HepG2 (cell line): ENCODE results near the gene DHRS13. TPM values are rescaled to one million over a fixed set of nuclear protein-coding genes. Genes with fewer than 3 reads are reported as not detected.

Experiments
- ARHGAP35 ChIP-seq: sonication (generic); formaldehyde crosslinking; IDR thresholded peaks from 2 replicates; pipeline ENCODE4 v1.9.0; 2022; ENCODE audit warnings: mild to moderate bottlenecking, inconsistent platforms, moderate library complexity, missing genetic modification reagents, borderline replicate concordance
- GABPA ChIP-seq, 2 experiments: IDR thresholded peaks; 2 replicates each; pipeline ENCODE4 v1.6.1; 2011 to 2016; ENCODE audit warnings: low read depth in 2 of 2, low read length in 1 of 2, missing biosample characterization in 1 of 2, missing genetic modification characterization in 1 of 2
- GPN1 ChIP-seq: sonication (generic); formaldehyde crosslinking; IDR thresholded peaks from 2 replicates; pipeline ENCODE4 v1.5.1; 2020; ENCODE audit warnings: missing genetic modification reagents, borderline replicate concordance
- HNRNPK ChIP-seq: fragments of 200-400 bp; formaldehyde crosslinking; IDR thresholded peaks from 2 replicates; pipeline ENCODE4 v1.6.1; 2018; ENCODE audit warnings: low read length, low read depth, moderate library complexity, mild to moderate bottlenecking; ENCODE audit not compliant: poor library complexity, severe bottlenecking
- MLX ChIP-seq: IDR thresholded peaks from 2 replicates; pipeline ENCODE4 v1.6.1; 2016
- RBM22 ChIP-seq: fragments of 200-400 bp; formaldehyde crosslinking; optimal IDR thresholded peaks from 2 replicates; pipeline ENCODE3; 2017; ENCODE audit warnings: mild to moderate bottlenecking, low read length, moderate library complexity
- SNAPC5 ChIP-seq: sonication (generic); formaldehyde crosslinking; IDR thresholded peaks from 2 replicates; pipeline ENCODE4 v1.8.1; 2023; ENCODE audit warnings: mild to moderate bottlenecking, missing genetic modification reagents, borderline replicate concordance
- TBX3 ChIP-seq: fragments of 450-650 bp; IDR thresholded peaks from 2 replicates; pipeline ENCODE4 v1.6.1; 2017; ENCODE audit warnings: antibody characterized with exemption, mild to moderate bottlenecking, inconsistent platforms, borderline replicate concordance
- TCF12 ChIP-seq, 2 experiments: fragments of 450-650 bp in 1 of 2; sonication (generic) in 1 of 2; formaldehyde crosslinking in 1 of 2; IDR thresholded peaks; 2 replicates each; pipeline versions ENCODE4 v1.6.1 to v1.8.0; 2017 to 2022; ENCODE audit warnings: antibody characterized with exemption in 1 of 2, mild to moderate bottlenecking in 1 of 2, missing genetic modification reagents in 1 of 2, moderate library complexity in 1 of 2
- ZHX2 ChIP-seq, 2 experiments: sonication (generic) in 1 of 2; formaldehyde crosslinking in 1 of 2; IDR thresholded peaks; 2 replicates each; pipeline versions ENCODE4 v1.6.1 to v1.9.0; 2014 to 2022; ENCODE audit warnings: antibody characterized with exemption in 1 of 2, borderline replicate concordance in 1 of 2, inconsistent platforms in 1 of 2, low read depth in 1 of 2, missing genetic modification reagents in 1 of 2
- ZNF724P ChIP-seq: sonication (generic); formaldehyde crosslinking; IDR thresholded peaks from 2 replicates; pipeline ENCODE4 v1.8.0; 2022; ENCODE audit warnings: missing genetic modification reagents, borderline replicate concordance
- ZNF766 ChIP-seq: sonication (generic); formaldehyde crosslinking; IDR thresholded peaks from 2 replicates; pipeline ENCODE4 v1.5.0; 2020; ENCODE audit warnings: missing genetic modification reagents, borderline replicate concordance
- polyA plus RNA-seq, 8 experiments: library from polyadenylated mRNA; depleted of rRNA in 3 of 8; stranded (reverse) in 7 of 8; unstranded in 1 of 8; fragments of >200 nt; fragmentation: Illumina TruSeq in 4 of 8; extraction: Trizol in 4 of 8; gene quantifications; 2 replicates each; pipeline versions ENCODE4 v1.2.1 to v1.2.3, GENCODE V29; 2011 to 2016; ENCODE audit warnings: low read depth in 4 of 8, missing spikeins in 1 of 8, mixed read lengths in 1 of 8; ENCODE audit not compliant: insufficient read depth in 1 of 8
- total RNA-seq, 5 experiments: library from RNA; depleted of rRNA; stranded (reverse); fragments of >200 nt; fragmentation: Illumina TruSeq; extraction: Trizol; gene quantifications; 2 replicates each; pipeline ENCODE4 v1.2.3, GENCODE V29; 2016; ENCODE audit warnings: low read depth in 1 of 5
- TF ChIP-seq, protein P1 (sequence below): sonication (generic); formaldehyde crosslinking; IDR thresholded peaks from 2 replicates; pipeline ENCODE4 v1.4.0; 2020; ENCODE audit warnings: missing genetic modification reagents
- TF ChIP-seq, protein P2 (sequence below): sonication (generic); formaldehyde crosslinking; IDR thresholded peaks from 2 replicates; pipeline ENCODE4 v1.8.0; 2022; ENCODE audit warnings: mild to moderate bottlenecking, missing genetic modification reagents, moderate library complexity
- TF ChIP-seq, protein P3 (sequence below): IDR thresholded peaks from 2 replicates; pipeline ENCODE4 v1.6.1; 2016

The DHRS13 gene
- total and polyA plus RNA-seq, 2 of the 13 experiments (the other 11 are each of a cell fraction or from before 2014, with no cell fraction given): 11.8 to 12.6 TPM

DNA sequence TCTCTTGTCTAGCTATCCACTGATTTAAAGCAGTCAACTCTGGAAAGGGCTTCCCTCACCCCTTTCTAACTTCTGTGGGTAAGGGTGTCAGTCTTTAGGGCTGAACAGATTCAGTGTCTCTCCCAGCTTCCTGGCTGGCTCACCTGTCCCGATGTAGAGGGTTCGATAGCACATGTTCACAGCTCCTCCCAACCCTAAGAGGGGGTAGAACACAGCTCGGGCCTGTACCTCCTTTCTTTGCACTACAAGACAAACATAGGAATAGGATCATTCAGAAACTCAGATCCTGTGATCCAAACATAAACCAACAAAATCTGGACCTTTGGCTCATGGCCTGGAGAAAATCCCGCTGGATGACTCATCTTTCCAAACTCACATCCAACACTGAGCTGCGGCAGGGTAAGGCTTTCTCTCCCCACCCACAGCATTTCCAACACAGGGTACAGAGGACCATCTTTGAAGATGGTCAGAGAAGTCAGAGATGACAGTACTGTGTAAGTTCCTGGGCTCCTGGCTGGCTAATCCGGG lies 5.8 kb upstream of the DHRS13 start (continued):
- TF ChIP-seq ZHX2 (IDR thresholded peaks at IDR 0.05; ENCODE audit: low read depth): no peak
- TF ChIP-seq ZHX2 (CRISPR knock-in tag; IDR thresholded peaks at IDR 0.05; ENCODE audit: borderline replicate concordance): no peak
- no peak for TF ChIP-seq ZNF724P
- TF ChIP-seq ARHGAP35: no peak
- TF ChIP-seq ZNF766: no peak
- no peak for TF ChIP-seq MLX (CRISPR knock-in tag)
- TF ChIP-seq, protein P1, sequence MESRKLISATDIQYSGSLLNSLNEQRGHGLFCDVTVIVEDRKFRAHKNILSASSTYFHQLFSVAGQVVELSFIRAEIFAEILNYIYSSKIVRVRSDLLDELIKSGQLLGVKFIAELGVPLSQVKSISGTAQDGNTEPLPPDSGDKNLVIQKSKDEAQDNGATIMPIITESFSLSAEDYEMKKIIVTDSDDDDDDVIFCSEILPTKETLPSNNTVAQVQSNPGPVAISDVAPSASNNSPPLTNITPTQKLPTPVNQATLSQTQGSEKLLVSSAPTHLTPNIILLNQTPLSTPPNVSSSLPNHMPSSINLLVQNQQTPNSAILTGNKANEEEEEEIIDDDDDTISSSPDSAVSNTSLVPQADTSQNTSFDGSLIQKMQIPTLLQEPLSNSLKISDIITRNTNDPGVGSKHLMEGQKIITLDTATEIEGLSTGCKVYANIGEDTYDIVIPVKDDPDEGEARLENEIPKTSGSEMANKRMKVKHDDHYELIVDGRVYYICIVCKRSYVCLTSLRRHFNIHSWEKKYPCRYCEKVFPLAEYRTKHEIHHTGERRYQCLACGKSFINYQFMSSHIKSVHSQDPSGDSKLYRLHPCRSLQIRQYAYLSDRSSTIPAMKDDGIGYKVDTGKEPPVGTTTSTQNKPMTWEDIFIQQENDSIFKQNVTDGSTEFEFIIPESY: peak; percentile 13; the same call in 1 of the 2 replicates
- no peak for TF ChIP-seq SNAPC5 (CRISPR knock-in tag)
- TF ChIP-seq GPN1 (CRISPR knock-in tag): no peak
- TF ChIP-seq GABPA (IDR thresholded peaks at IDR 0.05; ENCODE audit: low read depth, low read length): no peak
- no peak for TF ChIP-seq GABPA (CRISPR knock-in tag; IDR thresholded peaks at IDR 0.05; ENCODE audit: low read depth)
- TF ChIP-seq, protein P2, sequence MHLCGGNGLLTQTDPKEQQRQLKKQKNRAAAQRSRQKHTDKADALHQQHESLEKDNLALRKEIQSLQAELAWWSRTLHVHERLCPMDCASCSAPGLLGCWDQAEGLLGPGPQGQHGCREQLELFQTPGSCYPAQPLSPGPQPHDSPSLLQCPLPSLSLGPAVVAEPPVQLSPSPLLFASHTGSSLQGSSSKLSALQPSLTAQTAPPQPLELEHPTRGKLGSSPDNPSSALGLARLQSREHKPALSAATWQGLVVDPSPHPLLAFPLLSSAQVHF: no peak
- TF ChIP-seq TBX3: no peak
- TF ChIP-seq, protein P3, sequence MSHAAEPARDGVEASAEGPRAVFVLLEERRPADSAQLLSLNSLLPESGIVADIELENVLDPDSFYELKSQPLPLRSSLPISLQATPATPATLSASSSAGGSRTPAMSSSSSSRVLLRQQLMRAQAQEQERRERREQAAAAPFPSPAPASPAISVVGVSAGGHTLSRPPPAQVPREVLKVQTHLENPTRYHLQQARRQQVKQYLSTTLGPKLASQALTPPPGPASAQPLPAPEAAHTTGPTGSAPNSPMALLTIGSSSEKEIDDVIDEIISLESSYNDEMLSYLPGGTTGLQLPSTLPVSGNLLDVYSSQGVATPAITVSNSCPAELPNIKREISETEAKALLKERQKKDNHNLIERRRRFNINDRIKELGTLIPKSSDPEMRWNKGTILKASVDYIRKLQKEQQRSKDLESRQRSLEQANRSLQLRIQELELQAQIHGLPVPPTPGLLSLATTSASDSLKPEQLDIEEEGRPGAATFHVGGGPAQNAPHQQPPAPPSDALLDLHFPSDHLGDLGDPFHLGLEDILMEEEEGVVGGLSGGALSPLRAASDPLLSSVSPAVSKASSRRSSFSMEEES (CRISPR knock-in tag): peak; percentile 73; the same call in 1 of the 2 replicates
- no peak for TF ChIP-seq TCF12 (IDR thresholded peaks at IDR 0.05)
- TF ChIP-seq TCF12 (CRISPR knock-in tag; IDR thresholded peaks at IDR 0.05): no peak
- TF ChIP-seq HNRNPK: no peak
- TF ChIP-seq RBM22: no peak
